Measurements from ENCODE around the gene PLEKHG4B.

Gene PLEKHG4B

DNA sequence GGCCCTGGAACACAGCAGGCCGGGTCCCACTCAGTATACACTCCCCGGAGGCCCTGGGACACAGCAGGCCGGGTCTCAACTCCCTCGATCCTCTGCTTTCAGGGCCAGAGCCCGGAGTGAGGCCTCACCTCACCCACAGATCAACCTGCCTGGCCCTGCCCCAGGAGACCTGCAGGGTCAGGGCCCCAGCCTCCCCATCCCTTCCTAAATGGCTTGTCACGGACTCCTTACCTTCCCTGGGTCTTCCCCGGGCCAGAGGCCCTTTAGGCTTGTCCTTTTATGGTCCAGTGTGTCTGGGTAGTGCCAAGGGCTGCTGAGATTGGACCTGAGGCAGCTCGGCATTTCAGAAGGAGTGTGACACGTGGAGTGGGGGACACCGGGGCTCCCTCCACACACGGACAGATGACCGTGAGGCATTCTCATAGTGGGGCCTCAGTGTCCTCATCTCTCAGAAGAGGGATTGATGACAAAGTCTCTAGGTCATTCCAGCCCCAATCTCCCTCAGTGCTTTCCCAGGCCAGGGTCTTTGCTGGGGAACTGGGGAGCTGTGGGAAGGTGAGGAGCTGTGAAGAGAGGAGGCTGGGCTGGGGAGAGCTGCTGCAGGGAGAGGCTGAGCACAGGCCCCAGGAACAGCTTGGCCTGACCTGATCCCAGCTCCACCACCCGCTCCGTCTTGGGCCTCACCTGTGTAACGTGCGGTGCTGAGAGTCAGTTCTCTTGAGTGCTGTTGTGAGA, 18.0 kb upstream of the PLEKHG4B start:
- no peak overlapping the region for H2AFZ ChIP-seq
- no peaks in the 10 kb centered on the region for H3K27me3 ChIP-seq (ENCODE audit: control insufficient read depth, insufficient read depth, low read length)
- no peaks in the 10 kb centered on the region for H3K4me1 ChIP-seq
- H3K4me3 ChIP-seq (ENCODE audit: low read depth, low read length) = no peak overlapping the region
- H3K27ac ChIP-seq = no peak overlapping the region
- H3K79me2 ChIP-seq = peaks cover 8% of the 10 kb centered on the region
- no peaks in the 10 kb centered on the region for H3K9me3 ChIP-seq (ENCODE audit: control insufficient read depth, low read length)
- H3K36me3 ChIP-seq (ENCODE audit: control insufficient read depth, insufficient read depth, low read length) = no peaks in the 10 kb centered on the region
- H3K9ac ChIP-seq = no peak overlapping the region
- no peak overlapping the region for H3K4me2 ChIP-seq (ENCODE audit: low read length)
- TF ChIP-seq, protein P1, sequence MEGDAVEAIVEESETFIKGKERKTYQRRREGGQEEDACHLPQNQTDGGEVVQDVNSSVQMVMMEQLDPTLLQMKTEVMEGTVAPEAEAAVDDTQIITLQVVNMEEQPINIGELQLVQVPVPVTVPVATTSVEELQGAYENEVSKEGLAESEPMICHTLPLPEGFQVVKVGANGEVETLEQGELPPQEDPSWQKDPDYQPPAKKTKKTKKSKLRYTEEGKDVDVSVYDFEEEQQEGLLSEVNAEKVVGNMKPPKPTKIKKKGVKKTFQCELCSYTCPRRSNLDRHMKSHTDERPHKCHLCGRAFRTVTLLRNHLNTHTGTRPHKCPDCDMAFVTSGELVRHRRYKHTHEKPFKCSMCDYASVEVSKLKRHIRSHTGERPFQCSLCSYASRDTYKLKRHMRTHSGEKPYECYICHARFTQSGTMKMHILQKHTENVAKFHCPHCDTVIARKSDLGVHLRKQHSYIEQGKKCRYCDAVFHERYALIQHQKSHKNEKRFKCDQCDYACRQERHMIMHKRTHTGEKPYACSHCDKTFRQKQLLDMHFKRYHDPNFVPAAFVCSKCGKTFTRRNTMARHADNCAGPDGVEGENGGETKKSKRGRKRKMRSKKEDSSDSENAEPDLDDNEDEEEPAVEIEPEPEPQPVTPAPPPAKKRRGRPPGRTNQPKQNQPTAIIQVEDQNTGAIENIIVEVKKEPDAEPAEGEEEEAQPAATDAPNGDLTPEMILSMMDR (IDR thresholded peaks at IDR 0.05) = no peak

DNA sequence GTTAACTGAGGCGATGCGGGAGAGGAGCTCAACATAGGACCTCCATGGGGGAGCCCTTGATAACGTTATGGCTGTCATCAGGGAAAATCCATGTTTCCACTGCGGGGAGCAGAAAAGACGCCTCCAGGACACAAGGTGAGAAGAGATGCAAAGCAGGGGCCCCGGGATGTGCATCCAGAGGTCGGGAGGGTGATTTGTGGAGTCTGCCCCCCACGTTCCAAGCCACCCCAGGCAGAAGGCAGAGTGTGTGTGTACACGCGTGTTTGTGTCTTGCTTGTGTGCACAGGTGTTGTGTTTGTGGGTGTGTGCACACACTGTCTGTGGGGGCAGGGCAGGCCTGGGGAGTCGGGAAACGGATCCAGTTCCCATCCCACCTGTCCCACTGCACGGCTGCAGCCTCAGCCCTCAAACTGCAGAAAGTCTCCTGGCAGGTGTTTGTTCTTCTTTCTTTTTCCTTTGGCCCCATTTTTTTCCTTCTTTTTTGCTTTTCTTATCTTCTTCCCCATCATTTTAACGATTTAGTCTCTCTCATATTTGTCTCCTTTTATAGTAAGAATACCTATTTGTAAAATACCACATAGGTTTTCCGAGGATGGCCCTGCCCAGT, 17.4 kb upstream of the PLEKHG4B start:
- TF ChIP-seq, protein P1 (IDR thresholded peaks at IDR 0.05) = no peak
- Histone ChIP-seq H3K4me3 (ENCODE audit: low read depth, low read length) (no peak overlapping the region), H3K79me2 (peaks cover 5% of the 10 kb centered on the region), H3K9me3 (ENCODE audit: control insufficient read depth, low read length) (no peaks in the 10 kb centered on the region), H3K27ac (no peak overlapping the region), H3K36me3 (ENCODE audit: control insufficient read depth, insufficient read depth, low read length) (no peaks in the 10 kb centered on the region), H2AFZ (no peak overlapping the region), H3K9ac (no peak overlapping the region), H3K27me3 (ENCODE audit: control insufficient read depth, insufficient read depth, low read length) (no peaks in the 10 kb centered on the region), H3K4me1 (no peaks in the 10 kb centered on the region), H3K4me2 (ENCODE audit: low read length) (no peak overlapping the region)

DNA sequence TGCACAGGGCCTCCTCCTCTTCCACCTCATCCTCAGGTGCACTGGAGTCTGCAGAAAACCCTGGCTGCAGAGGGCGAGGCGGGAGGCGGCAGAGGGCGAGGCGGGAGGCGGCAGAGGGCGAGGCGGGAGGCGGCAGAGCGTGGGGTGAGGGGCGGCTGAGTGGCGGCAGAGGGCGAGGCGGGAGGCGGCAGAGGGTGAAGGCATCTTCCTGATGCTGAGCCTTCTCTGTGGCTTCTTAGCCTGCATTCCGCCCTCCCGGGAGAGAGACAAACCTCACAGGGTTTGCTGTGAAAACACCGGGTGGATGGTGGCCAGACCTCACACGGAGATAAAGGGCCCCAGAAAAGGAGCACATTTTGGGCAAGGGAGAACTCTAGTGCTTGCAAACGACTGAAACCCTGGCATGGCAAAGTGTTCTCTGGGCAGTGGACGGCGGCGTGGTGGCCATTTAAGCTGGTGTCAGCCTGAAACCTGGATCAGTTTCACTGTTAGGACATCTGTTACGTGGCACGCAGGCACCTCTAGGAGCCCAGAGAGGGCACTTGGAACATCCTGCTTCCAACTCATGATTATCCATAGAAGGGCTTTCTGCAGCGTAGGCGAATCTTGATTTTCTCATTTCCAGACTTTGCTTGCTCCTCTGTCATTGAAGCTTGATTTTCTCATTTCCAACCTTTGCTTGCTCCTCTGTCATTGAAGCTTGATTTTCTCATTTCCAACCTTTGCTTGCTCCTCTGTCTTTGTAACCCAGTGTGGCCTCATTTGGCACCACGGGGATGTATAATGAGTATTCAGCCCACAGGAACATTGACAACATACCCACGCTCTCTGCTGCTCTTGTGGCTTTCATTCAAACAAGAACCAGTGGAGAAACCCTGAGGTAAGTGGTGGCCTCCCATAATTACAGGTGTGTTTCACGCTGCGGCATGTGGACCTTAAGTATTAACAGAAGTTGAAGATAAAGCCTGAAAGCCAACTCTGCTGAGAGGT, 16.3 kb upstream of the PLEKHG4B start:
- no peaks in the 10 kb centered on the region for H3K27me3 ChIP-seq (ENCODE audit: control insufficient read depth, insufficient read depth, low read length)
- no peaks in the 10 kb centered on the region for H3K36me3 ChIP-seq (ENCODE audit: control insufficient read depth, insufficient read depth, low read length)
- TF ChIP-seq, protein P1 (IDR thresholded peaks at IDR 0.05) = no peak
- no peak overlapping the region for H2AFZ ChIP-seq
- no peak overlapping the region for H3K4me2 ChIP-seq (ENCODE audit: low read length)
- H3K4me3 ChIP-seq (ENCODE audit: low read depth, low read length) = no peak overlapping the region
- H3K9me3 ChIP-seq (ENCODE audit: control insufficient read depth, low read length) = no peaks in the 10 kb centered on the region
- H3K27ac ChIP-seq = no peak overlapping the region
- H3K9ac ChIP-seq = no peak overlapping the region
- peaks cover 5% of the 10 kb centered on the region for H3K79me2 ChIP-seq
- no peaks in the 10 kb centered on the region for H3K4me1 ChIP-seq

DNA sequence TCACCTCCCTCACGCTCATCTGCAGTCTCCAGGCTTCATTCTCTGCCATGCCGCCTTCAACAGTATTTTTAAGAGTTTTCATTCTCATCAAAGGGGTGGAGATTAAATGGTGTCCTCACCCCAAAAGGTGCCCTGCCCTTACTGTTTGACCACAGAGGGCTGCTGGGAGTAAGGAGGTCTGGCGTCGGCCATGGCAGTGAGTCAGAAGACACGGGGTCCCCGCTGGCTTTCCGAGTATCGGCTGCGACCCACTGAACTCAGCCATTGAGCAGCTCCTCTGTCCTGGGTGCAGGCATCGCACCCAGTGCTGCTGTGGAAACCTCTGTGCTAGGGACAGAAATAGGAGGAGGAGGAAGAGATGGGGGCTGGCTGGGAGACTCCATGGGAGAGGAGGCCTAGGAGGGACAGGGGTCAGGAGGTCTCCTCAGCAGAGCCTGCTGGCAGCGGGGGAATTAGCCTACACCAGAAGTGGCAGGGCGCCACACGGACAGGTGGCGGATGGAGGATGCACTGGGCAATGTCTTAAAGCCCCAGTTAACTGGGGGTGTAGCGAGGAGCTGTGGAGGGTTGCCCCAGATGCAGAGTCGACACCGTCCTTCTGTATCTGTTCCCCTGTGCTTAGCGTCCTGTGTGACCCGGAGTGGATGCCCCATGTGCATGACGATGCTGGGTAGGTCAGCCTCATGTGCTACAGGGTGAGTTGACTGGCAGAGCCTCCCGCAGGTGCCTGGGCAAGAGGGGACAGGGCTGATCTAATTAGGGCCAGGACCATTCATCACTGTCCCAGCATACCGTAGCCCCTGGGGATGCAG, 15.4 kb upstream of the PLEKHG4B start:
- Histone ChIP-seq H2AFZ (no peak overlapping the region), H3K9me3 (ENCODE audit: control insufficient read depth, low read length) (no peaks in the 10 kb centered on the region), H3K27ac (no peak overlapping the region), H3K4me3 (ENCODE audit: low read depth, low read length) (no peak overlapping the region), H3K36me3 (ENCODE audit: control insufficient read depth, insufficient read depth, low read length) (no peaks in the 10 kb centered on the region), H3K79me2 (peaks cover 5% of the 10 kb centered on the region), H3K4me2 (ENCODE audit: low read length) (no peak overlapping the region), H3K4me1 (peaks cover 5% of the 10 kb centered on the region), H3K27me3 (ENCODE audit: control insufficient read depth, insufficient read depth, low read length) (no peaks in the 10 kb centered on the region), H3K9ac (no peak overlapping the region)
- TF ChIP-seq, protein P1 (IDR thresholded peaks at IDR 0.05) = no peak
